GM12801 (cell line): ENCODE data around the gene LRG1.

Source experiments
- TF ChIP-seq, protein P1 (sequence below): IDR thresholded peaks from one replicate; pipeline ENCODE4 v1.5.1; 2011; ENCODE audit warnings: control low read depth; ENCODE audit not compliant: insufficient read length; ENCODE audit errors: extremely low read depth

Gene LRG1

GRCh38 chr19:4541114-4541805, 1.4 kb upstream of the LRG1 start:
- TF ChIP-seq, protein P1, sequence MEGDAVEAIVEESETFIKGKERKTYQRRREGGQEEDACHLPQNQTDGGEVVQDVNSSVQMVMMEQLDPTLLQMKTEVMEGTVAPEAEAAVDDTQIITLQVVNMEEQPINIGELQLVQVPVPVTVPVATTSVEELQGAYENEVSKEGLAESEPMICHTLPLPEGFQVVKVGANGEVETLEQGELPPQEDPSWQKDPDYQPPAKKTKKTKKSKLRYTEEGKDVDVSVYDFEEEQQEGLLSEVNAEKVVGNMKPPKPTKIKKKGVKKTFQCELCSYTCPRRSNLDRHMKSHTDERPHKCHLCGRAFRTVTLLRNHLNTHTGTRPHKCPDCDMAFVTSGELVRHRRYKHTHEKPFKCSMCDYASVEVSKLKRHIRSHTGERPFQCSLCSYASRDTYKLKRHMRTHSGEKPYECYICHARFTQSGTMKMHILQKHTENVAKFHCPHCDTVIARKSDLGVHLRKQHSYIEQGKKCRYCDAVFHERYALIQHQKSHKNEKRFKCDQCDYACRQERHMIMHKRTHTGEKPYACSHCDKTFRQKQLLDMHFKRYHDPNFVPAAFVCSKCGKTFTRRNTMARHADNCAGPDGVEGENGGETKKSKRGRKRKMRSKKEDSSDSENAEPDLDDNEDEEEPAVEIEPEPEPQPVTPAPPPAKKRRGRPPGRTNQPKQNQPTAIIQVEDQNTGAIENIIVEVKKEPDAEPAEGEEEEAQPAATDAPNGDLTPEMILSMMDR: no peak

GRCh38 chr19:4539169-4539692, 605 bp downstream of the LRG1 start:
- TF ChIP-seq, protein P1: no peak

DNA sequence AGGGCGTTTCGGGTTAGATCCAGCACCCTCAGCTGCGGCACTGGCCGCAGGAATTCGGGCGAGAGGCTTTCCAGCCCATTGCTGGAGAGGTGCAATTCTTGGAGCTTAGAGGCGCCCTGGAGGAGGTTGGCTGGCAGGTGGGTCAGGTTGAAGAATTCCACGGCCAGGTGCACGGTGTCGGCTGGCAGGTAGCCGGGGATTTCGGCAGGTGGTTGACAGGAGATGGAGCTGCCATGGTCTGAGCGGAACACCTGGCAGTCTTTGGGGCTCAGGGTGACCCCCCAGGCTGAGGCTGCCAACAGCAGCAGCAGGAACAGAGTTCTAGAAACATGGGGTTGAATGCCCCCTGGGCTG, 1.3 kb downstream of the LRG1 start:
- TF ChIP-seq, protein P1: no peak

DNA sequence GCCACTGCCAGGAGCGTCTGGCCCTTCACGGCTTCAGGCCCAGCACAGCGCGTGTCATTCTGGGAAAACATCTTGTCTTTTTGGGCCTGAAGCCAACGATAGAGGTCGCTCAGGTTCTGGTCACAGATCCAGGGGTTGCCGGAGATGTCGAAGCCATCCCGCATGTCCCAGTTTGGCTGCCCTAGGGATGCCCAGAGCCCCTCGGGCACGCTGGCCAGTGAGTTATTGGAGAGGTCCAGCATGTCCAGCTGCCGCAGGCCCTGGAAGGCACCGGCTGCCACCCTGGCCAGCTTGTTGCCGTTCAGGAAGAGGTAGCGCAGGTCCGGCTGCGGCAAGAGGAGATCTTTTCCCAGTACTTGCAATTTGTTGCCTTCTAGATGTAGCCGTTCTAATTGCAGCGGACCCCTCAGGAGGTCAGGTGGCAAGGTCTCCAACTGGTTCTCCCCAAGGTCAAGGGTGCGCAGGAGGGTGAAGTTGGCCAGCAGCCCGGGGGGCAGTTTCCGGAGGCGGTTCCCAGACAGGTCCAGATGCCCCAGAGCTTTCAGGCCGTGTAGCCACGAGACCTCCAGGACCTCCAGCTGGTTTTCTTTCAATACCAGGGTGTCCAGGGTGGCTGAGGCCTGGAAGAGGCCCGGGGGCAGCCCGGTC, 1.8 kb downstream of the LRG1 start:
- TF ChIP-seq, protein P1: no peak

- TF ChIP-seq, protein P1: no peak
These were observed 3.0 kb downstream of the LRG1 start for GRCh38 chr19:4536798-4537197.

GRCh38 chr19:4534836-4535658, 4.8 kb downstream of the LRG1 start, which contains the start of gene PLIN5:
Gene PLIN5 (minus strand): TSS chr19:4535224. CDS start chr19:4534074, 1,150 bp downstream.
- TF ChIP-seq, protein P1: no peak

DNA sequence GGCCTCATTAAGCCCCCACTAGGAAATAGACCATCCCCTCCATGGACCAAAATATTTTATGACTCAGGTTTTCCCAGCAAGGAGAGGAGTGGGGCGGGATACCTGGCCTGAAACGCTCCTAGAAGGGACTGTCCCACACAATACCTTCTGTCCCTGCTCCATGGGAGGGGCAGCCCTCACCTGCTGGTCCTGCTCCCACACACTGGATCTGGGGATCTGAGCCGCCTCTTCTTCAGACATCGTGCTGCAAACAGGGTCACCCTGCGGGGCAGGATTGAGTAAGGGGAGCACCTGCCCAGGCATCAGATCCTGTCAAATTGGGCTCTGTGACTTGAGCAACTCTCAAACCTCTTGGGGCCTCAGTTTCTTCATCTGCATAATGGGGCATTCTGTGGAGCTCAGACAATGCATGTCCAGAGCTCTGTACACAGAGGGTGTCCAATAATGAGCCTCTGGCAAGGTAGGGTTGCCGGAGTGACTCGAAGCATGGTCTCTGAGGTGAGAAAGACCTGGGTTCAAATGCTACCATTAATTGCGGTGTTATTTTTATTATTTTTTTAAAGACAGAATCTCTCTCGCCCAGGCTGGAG, 5.9 kb downstream of the LRG1 start:
- TF ChIP-seq, protein P1: no peak
